K562 (cell line): ENCODE results near the gene COL4A2. TPM values are rescaled to one million over a fixed set of nuclear protein-coding genes. Genes with fewer than 3 reads are reported as not detected.

Source experiments
- C11orf30 ChIP-seq: fragments of 450-650 bp; IDR thresholded peaks from 2 replicates; pipeline ENCODE4 v1.6.1; 2016; ENCODE audit warnings: low read depth, mild to moderate bottlenecking
- polyA plus RNA-seq, 8 experiments: library from polyadenylated mRNA; depleted of rRNA in 4 of 8; stranded (reverse) in 5 of 8; unstranded in 3 of 8; fragments of >200 nt; fragmentation: Nextera tagmentation in 2 of 8; fragmentation: Illumina TruSeq in 1 of 8; extraction: Ambion mirVana in 2 of 8; extraction: Trizol in 1 of 8; gene quantifications; 2 replicates each; pipeline versions ENCODE4 v1.2.1 to v1.2.3, GENCODE V29; 2011 to 2014; ENCODE audit warnings: inconsistent platforms in 1 of 8, missing spikeins in 1 of 8
- total RNA-seq, 7 experiments: library from RNA; depleted of rRNA in 6 of 7; stranded (reverse); fragments of >200 nt in 6 of 7; fragmentation: Illumina TruSeq in 2 of 7; extraction: Trizol in 2 of 7; gene quantifications; 2 replicates each; pipeline versions ENCODE4 v1.2.1 to v1.2.3, GENCODE V29; 2011 to 2021; ENCODE audit warnings: low replicate concordance in 1 of 7
- TF ChIP-seq, protein P1 (sequence below): fragments of 450-650 bp; IDR thresholded peaks from 2 replicates; pipeline ENCODE4 v1.6.1; 2016; ENCODE audit warnings: mild to moderate bottlenecking, moderate library complexity

Gene COL4A2
- total and polyA plus RNA-seq, 9 of the 15 experiments (the other 6 are each of a cell fraction or from before 2014, with no cell fraction given) = 0.13 to 15.2 (median 8.1) TPM

DNA sequence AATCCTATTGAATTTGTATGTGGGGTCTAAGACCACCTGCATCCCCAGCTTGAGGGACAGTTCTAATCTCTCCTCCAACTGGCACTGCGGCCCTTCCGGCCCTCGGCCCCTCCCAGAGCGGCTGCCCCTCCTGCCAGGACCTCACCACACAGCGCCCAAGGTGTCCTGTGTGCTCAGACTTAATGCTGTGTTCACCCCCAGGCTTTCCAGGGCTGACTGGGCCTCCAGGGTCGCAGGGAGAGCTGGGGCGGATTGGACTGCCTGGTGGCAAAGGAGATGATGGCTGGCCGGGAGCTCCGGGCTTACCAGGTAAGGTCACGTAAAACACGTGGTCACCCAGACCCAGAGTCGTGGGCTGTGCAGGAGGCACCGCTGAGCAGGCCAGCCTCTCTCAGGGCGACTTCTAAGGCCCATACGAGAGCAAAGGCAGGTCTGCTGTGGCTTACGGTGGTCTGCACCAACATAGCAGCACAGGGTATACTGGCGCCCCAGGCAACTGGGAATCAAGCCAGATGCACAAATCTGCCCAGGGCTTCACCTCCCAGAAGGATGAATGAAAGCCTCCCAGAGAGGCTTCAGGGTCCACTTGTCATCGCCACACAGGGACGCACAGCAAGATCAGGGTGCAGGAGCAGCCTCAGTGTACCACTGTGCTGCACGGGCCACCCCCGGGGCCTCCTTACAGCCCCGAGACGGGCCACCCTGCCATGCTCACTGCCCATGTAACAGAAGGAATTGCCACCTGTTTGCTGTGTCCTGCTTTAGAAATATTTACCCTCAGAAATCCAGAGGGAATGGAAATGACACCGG is 185.0 kb downstream of the COL4A2 start (continued):
- TF ChIP-seq, protein P1, sequence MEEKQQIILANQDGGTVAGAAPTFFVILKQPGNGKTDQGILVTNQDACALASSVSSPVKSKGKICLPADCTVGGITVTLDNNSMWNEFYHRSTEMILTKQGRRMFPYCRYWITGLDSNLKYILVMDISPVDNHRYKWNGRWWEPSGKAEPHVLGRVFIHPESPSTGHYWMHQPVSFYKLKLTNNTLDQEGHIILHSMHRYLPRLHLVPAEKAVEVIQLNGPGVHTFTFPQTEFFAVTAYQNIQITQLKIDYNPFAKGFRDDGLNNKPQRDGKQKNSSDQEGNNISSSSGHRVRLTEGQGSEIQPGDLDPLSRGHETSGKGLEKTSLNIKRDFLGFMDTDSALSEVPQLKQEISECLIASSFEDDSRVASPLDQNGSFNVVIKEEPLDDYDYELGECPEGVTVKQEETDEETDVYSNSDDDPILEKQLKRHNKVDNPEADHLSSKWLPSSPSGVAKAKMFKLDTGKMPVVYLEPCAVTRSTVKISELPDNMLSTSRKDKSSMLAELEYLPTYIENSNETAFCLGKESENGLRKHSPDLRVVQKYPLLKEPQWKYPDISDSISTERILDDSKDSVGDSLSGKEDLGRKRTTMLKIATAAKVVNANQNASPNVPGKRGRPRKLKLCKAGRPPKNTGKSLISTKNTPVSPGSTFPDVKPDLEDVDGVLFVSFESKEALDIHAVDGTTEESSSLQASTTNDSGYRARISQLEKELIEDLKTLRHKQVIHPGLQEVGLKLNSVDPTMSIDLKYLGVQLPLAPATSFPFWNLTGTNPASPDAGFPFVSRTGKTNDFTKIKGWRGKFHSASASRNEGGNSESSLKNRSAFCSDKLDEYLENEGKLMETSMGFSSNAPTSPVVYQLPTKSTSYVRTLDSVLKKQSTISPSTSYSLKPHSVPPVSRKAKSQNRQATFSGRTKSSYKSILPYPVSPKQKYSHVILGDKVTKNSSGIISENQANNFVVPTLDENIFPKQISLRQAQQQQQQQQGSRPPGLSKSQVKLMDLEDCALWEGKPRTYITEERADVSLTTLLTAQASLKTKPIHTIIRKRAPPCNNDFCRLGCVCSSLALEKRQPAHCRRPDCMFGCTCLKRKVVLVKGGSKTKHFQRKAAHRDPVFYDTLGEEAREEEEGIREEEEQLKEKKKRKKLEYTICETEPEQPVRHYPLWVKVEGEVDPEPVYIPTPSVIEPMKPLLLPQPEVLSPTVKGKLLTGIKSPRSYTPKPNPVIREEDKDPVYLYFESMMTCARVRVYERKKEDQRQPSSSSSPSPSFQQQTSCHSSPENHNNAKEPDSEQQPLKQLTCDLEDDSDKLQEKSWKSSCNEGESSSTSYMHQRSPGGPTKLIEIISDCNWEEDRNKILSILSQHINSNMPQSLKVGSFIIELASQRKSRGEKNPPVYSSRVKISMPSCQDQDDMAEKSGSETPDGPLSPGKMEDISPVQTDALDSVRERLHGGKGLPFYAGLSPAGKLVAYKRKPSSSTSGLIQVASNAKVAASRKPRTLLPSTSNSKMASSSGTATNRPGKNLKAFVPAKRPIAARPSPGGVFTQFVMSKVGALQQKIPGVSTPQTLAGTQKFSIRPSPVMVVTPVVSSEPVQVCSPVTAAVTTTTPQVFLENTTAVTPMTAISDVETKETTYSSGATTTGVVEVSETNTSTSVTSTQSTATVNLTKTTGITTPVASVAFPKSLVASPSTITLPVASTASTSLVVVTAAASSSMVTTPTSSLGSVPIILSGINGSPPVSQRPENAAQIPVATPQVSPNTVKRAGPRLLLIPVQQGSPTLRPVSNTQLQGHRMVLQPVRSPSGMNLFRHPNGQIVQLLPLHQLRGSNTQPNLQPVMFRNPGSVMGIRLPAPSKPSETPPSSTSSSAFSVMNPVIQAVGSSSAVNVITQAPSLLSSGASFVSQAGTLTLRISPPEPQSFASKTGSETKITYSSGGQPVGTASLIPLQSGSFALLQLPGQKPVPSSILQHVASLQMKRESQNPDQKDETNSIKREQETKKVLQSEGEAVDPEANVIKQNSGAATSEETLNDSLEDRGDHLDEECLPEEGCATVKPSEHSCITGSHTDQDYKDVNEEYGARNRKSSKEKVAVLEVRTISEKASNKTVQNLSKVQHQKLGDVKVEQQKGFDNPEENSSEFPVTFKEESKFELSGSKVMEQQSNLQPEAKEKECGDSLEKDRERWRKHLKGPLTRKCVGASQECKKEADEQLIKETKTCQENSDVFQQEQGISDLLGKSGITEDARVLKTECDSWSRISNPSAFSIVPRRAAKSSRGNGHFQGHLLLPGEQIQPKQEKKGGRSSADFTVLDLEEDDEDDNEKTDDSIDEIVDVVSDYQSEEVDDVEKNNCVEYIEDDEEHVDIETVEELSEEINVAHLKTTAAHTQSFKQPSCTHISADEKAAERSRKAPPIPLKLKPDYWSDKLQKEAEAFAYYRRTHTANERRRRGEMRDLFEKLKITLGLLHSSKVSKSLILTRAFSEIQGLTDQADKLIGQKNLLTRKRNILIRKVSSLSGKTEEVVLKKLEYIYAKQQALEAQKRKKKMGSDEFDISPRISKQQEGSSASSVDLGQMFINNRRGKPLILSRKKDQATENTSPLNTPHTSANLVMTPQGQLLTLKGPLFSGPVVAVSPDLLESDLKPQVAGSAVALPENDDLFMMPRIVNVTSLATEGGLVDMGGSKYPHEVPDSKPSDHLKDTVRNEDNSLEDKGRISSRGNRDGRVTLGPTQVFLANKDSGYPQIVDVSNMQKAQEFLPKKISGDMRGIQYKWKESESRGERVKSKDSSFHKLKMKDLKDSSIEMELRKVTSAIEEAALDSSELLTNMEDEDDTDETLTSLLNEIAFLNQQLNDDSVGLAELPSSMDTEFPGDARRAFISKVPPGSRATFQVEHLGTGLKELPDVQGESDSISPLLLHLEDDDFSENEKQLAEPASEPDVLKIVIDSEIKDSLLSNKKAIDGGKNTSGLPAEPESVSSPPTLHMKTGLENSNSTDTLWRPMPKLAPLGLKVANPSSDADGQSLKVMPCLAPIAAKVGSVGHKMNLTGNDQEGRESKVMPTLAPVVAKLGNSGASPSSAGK = no peak
- no peak for TF ChIP-seq C11orf30
